NB4 (cell line): ENCODE results near the gene RBM20.

Source experiments
- DNase-seq: peaks from one replicate; pipeline ENCODE4 v3.0.0; 2010; ENCODE audit warnings: low read depth
- H3K4me3 ChIP-seq: one replicate; pipeline ENCODE4 v1.5.1; 2011; ENCODE audit warnings: mild to moderate bottlenecking, low read depth, low read length, moderate library complexity
- CTCF ChIP-seq: IDR thresholded peaks from one replicate; pipeline ENCODE4 v1.5.1; 2012; ENCODE audit warnings: low read depth, low read length
- MAX ChIP-seq: IDR thresholded peaks from 2 replicates; pipeline ENCODE4 v1.6.1; 2011; ENCODE audit warnings: low read depth, low read length
- MYC ChIP-seq: IDR thresholded peaks from 2 replicates; pipeline ENCODE4 v1.6.1; 2011; ENCODE audit warnings: low read depth, low read length
- POLR2A ChIP-seq: IDR thresholded peaks from 2 replicates; pipeline ENCODE4 v1.6.1; 2011; ENCODE audit warnings: mild to moderate bottlenecking; ENCODE audit not compliant: insufficient read length; ENCODE audit errors: extremely low read depth

Gene RBM20

GRCh38 chr10:110756876-110757275, 112.7 kb downstream of the RBM20 start:
- no peak for DNase-seq

GRCh38 chr10:110757586-110757985, 113.5 kb downstream of the RBM20 start:
- DNase-seq, result no peak
- TF ChIP-seq MYC (no peak), MAX (no peak), CTCF (no peak), POLR2A (no peak)
- H3K4me3 ChIP-seq, result no peak overlapping the region

More at GRCh38 chr10:110756876-110757275, 112.7 kb downstream of the RBM20 start:
- TF ChIP-seq MYC (no peak), MAX (no peak), CTCF (no peak), POLR2A (no peak)
- no peak overlapping the region for H3K4me3 ChIP-seq

- H3K4me3 ChIP-seq, result no peak overlapping the region
- no peak for DNase-seq
- TF ChIP-seq MYC, result no peak
- TF ChIP-seq CTCF, result no peak
- no peak for TF ChIP-seq POLR2A
- no peak for TF ChIP-seq MAX
These were observed 114.1 kb downstream of the RBM20 start for GRCh38 chr10:110758128-110758765.

- no peak for DNase-seq
These were observed 114.8 kb downstream of the RBM20 start for GRCh38 chr10:110758898-110759297.

GRCh38 chr10:110759523-110759922, 115.4 kb downstream of the RBM20 start:
- TF ChIP-seq MYC (no peak), POLR2A (no peak), CTCF (no peak), MAX (no peak)
- DNase-seq, result no peak
- no peak overlapping the region for H3K4me3 ChIP-seq

More at GRCh38 chr10:110758898-110759297, 114.8 kb downstream of the RBM20 start:
- H3K4me3 ChIP-seq, result no peak overlapping the region
- no peak for TF ChIP-seq CTCF
- TF ChIP-seq MYC, result no peak
- TF ChIP-seq MAX, result no peak
- TF ChIP-seq POLR2A, result no peak
